H9 (cell line): ENCODE measurements around the gene PRCC. TPM values are rescaled to one million over a fixed set of nuclear protein-coding genes. Genes with fewer than 3 reads are reported as not detected.

Experiments used
- DNase-seq: peaks from one replicate; pipeline ENCODE4 v3.0.0-alpha.2; 2017
- H2AFZ ChIP-seq: one replicate; pipeline ENCODE4 v1.6.1; 2013; ENCODE audit warnings: mild to moderate bottlenecking, low read length, control low read depth, moderate library complexity
- H2AK5ac ChIP-seq: 2 replicates; pipeline ENCODE4 v1.6.1; 2013; ENCODE audit warnings: low read length, control low read depth, mixed read lengths; ENCODE audit not compliant: insufficient read length
- H2BK120ac ChIP-seq: one replicate; pipeline ENCODE4 v1.6.1; 2013; ENCODE audit warnings: low read depth, mild to moderate bottlenecking, low read length, control low read depth, inconsistent platforms; ENCODE audit not compliant: poor library complexity, severe bottlenecking
- H2BK12ac ChIP-seq: 2 replicates; pipeline ENCODE4 v1.6.1; 2013; ENCODE audit warnings: low read length, control low read depth, mixed read lengths, low read depth; ENCODE audit not compliant: insufficient read length
- H2BK15ac ChIP-seq: 2 replicates; pipeline ENCODE4 v1.6.1; 2013; ENCODE audit warnings: low read depth, low read length, control low read depth
- H2BK20ac ChIP-seq: one replicate; pipeline ENCODE4 v1.6.1; 2013; ENCODE audit warnings: low read depth, mild to moderate bottlenecking, low read length, control low read depth, inconsistent platforms; ENCODE audit not compliant: poor library complexity, severe bottlenecking
- H2BK5ac ChIP-seq: 2 replicates; pipeline ENCODE4 v1.6.1; 2013; ENCODE audit warnings: low read length, control low read depth, mixed read lengths; ENCODE audit not compliant: insufficient read length
- H3K14ac ChIP-seq: 2 replicates; pipeline ENCODE4 v1.6.1; 2013; ENCODE audit warnings: low read length, control low read depth; ENCODE audit not compliant: insufficient read depth
- H3K18ac ChIP-seq: 2 replicates; pipeline ENCODE4 v1.6.1; 2013; ENCODE audit warnings: low read depth, mild to moderate bottlenecking, mixed read lengths, low read length, control low read depth; ENCODE audit not compliant: insufficient read length
- H3K23ac ChIP-seq: 2 replicates; pipeline ENCODE4 v1.6.1; 2013; ENCODE audit warnings: low read length, control low read depth, mixed read lengths, low read depth; ENCODE audit not compliant: insufficient read length
- H3K23me2 ChIP-seq: 2 replicates; pipeline ENCODE4 v1.6.1; 2013; ENCODE audit warnings: low read depth, mild to moderate bottlenecking, mixed read lengths, low read length, control low read depth; ENCODE audit not compliant: insufficient read length, poor library complexity, severe bottlenecking
- H3K27ac ChIP-seq: 2 replicates; pipeline ENCODE4 v1.5.1; 2013; ENCODE audit warnings: low read length, control low read depth, mixed read lengths, low read depth; ENCODE audit not compliant: insufficient read length
- H3K27me3 ChIP-seq: 2 replicates; pipeline ENCODE4 v1.6.1; 2013; ENCODE audit warnings: low read length, control low read depth, inconsistent platforms; ENCODE audit not compliant: insufficient read depth
- H3K4ac ChIP-seq: 2 replicates; pipeline ENCODE4 v1.6.1; 2013; ENCODE audit warnings: low read depth, mild to moderate bottlenecking, control low read depth, inconsistent platforms, low read length, moderate library complexity
- H3K4me1 ChIP-seq: 2 replicates; pipeline ENCODE4 v1.6.1; 2013; ENCODE audit warnings: low read length, control low read depth, inconsistent platforms; ENCODE audit not compliant: insufficient read depth
- H3K4me2 ChIP-seq: 2 replicates; pipeline ENCODE4 v1.6.1; 2013; ENCODE audit warnings: low read length, control low read depth, mixed read lengths; ENCODE audit not compliant: insufficient read length, insufficient read depth
- H3K56ac ChIP-seq: 2 replicates; pipeline ENCODE4 v1.6.1; 2013; ENCODE audit warnings: low read depth, mild to moderate bottlenecking, mixed read lengths, low read length, control low read depth; ENCODE audit not compliant: insufficient read length
- H3K79me1 ChIP-seq: 2 replicates; pipeline ENCODE4 v1.6.1; 2013; ENCODE audit warnings: low read depth, mild to moderate bottlenecking, moderate library complexity, low read length, control low read depth, inconsistent platforms; ENCODE audit not compliant: insufficient read depth, poor library complexity, severe bottlenecking
- H3K79me2 ChIP-seq: 2 replicates; pipeline ENCODE4 v1.6.1; 2013; ENCODE audit warnings: low read length, control low read depth, inconsistent platforms; ENCODE audit not compliant: insufficient read depth
- H3K9ac ChIP-seq: 2 replicates; pipeline ENCODE4 v1.6.1; 2013; ENCODE audit warnings: low read length, control low read depth, mixed read lengths; ENCODE audit not compliant: insufficient read length; ENCODE audit errors: extremely low read depth
- H3K9me3 ChIP-seq: one replicate; pipeline ENCODE4 v1.6.1; 2013; ENCODE audit warnings: low read depth, low read length, inconsistent platforms; ENCODE audit not compliant: control insufficient read depth
- H3T11ph ChIP-seq: one replicate; pipeline ENCODE4 v1.6.1; 2013; ENCODE audit warnings: mild to moderate bottlenecking, low read length, control low read depth, inconsistent platforms
- H4K20me1 ChIP-seq: one replicate; pipeline ENCODE4 v1.6.1; 2013; ENCODE audit not compliant: control insufficient read depth, insufficient read length, insufficient read depth
- H4K5ac ChIP-seq: 2 replicates; pipeline ENCODE4 v1.6.1; 2013; ENCODE audit warnings: low read depth, mild to moderate bottlenecking, mixed read lengths, low read length, control low read depth; ENCODE audit not compliant: insufficient read length
- H4K8ac ChIP-seq: replicated peaks from 2 replicates; pipeline ENCODE4 v1.6.1; 2013; ENCODE audit warnings: low read length, control low read depth, mixed read lengths, low read depth; ENCODE audit not compliant: insufficient read length
- H4K91ac ChIP-seq: 2 replicates; pipeline ENCODE4 v1.6.1; 2013; ENCODE audit warnings: low read depth, mild to moderate bottlenecking, moderate library complexity, mixed read lengths, low read length, control low read depth; ENCODE audit not compliant: insufficient read length
- H3K27ac Mint-ChIP-seq, 3 experiments: 2 replicates in 2 of 3; 3 replicates in 1 of 3; pipeline ENCODE4 v1.8.0; 2020 to 2021; ENCODE audit warnings: mixed read lengths in 3 of 3, mild to moderate bottlenecking in 1 of 3, moderate library complexity in 1 of 3
- H3K27me3 Mint-ChIP-seq: 2 replicates; pipeline ENCODE4 v1.8.0; 2021; ENCODE audit warnings: low read depth, mild to moderate bottlenecking, moderate library complexity, mixed read lengths
- H3K36me3 Mint-ChIP-seq, 3 experiments: 2 replicates in 2 of 3; 3 replicates in 1 of 3; pipeline ENCODE4 v1.8.0; 2020 to 2021; ENCODE audit warnings: low read depth in 3 of 3, mixed read lengths in 3 of 3; ENCODE audit not compliant: insufficient read depth in 1 of 3
- H3K4me1 Mint-ChIP-seq, 2 experiments: 2 replicates each; pipeline ENCODE4 v1.8.0; 2020; ENCODE audit warnings: mixed read lengths in 2 of 2
- H3K4me3 Mint-ChIP-seq, 2 experiments: 2 replicates in 1 of 2; 3 replicates in 1 of 2; pipeline ENCODE4 v1.8.0; 2020 to 2021; ENCODE audit warnings: mild to moderate bottlenecking in 2 of 2, mixed read lengths in 2 of 2, moderate library complexity in 1 of 2
- H3K9me3 Mint-ChIP-seq, 2 experiments: 2 replicates in 1 of 2; 3 replicates in 1 of 2; pipeline ENCODE4 v1.8.0; 2020; ENCODE audit warnings: mild to moderate bottlenecking in 2 of 2, mixed read lengths in 2 of 2, moderate library complexity in 1 of 2
- CTCF ChIP-seq: fragments of 200-600 bp; sonication (generic); conservative IDR thresholded peaks from 3 replicates; pipeline ENCODE4 v1.8.0; 2021; ENCODE audit warnings: antibody characterized with exemption, mild to moderate bottlenecking
- WGBS: extraction: QIAGEN DNeasy Blood & Tissue Kit; methylation state at CpG from one replicate; pipeline ENCODE4 v1.1.7; 2013; ENCODE audit warnings: missing lambda C conversion rate, low lambda C conversion rate, mixed read lengths; ENCODE audit not compliant: insufficient read length; ENCODE audit errors: extremely low coverage; 5-methylcytosine and 5-hydroxymethylcytosine counted together
- total RNA-seq: library from RNA; stranded (reverse); gene quantifications from 2 replicates; pipeline ENCODE4 v1.2.1, GENCODE V29; 2021

The PRCC gene
- total RNA-seq, 1 experiment from 2014 or later = 129 TPM

DNA sequence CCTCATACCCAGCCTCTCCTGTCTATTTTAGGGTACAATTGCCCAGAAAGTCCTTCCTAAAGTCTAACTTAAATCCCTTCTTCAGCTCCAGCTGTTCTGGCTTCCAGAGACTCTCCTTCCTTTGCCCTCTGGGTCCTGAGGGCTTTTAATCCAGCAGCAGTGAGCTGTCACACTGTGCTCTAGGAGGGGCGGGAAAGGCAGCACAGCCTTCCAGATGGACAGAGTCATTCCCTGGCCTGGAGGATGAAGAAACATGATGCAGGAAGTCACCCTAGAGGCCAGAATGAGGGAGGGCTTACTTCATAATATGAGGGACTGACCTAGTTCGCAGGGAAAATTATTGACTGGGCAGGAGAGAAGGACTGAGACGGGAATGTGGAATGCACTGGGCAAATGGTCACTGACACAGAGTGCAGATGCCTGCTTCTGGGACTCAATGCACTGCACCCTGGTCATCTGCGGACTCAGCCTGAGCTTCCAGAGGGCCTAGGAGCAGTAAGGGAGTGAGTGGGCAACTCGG, 48.0 kb downstream of the PRCC start:
- no peak overlapping the region for H2BK120ac ChIP-seq
- H3K27ac ChIP-seq = no peak overlapping the region
- no peak overlapping the region for H3T11ph ChIP-seq
- H3K27ac Mint-ChIP-seq = no peak overlapping the region
- H3K79me2 ChIP-seq = no peaks in the 10 kb centered on the region
- H2BK12ac ChIP-seq = no peak overlapping the region
- H2BK20ac ChIP-seq = no peak overlapping the region
- no peak overlapping the region for H3K14ac ChIP-seq
- no peak overlapping the region for H4K8ac ChIP-seq
- no peak overlapping the region for H4K5ac ChIP-seq
- H3K9me3 ChIP-seq = no peaks in the 10 kb centered on the region
- no peak for TF ChIP-seq CTCF
- H3K4me2 ChIP-seq = no peak overlapping the region
- no peaks in the 10 kb centered on the region for H4K20me1 ChIP-seq
- no peaks in the 10 kb centered on the region for H3K79me1 ChIP-seq
- no peak for DNase-seq
- no peak overlapping the region for H2AK5ac ChIP-seq
- no peak overlapping the region for H3K56ac ChIP-seq
- H3K36me3 Mint-ChIP-seq = peaks cover 0 to 7% (median 4%) of the 10 kb centered on the region in 3 experiments; a peak in 3 of 7 replicates
- H2BK5ac ChIP-seq = no peak overlapping the region
- peaks cover 11% of the 10 kb centered on the region; the same call in 1 of the 2 replicates for H3K27me3 ChIP-seq
- H3K23me2 ChIP-seq = peaks cover 5% of the 10 kb centered on the region
- H3K9me3 Mint-ChIP-seq = no peaks in the 10 kb centered on the region; a peak in 1 of 5 replicates
- H3K4ac ChIP-seq = no peak overlapping the region
- no peak overlapping the region for H3K18ac ChIP-seq
- no peak overlapping the region for H4K91ac ChIP-seq
- no peak overlapping the region for H2AFZ ChIP-seq
- H3K27me3 Mint-ChIP-seq = peaks cover 75% of the 10 kb centered on the region
- H3K4me3 Mint-ChIP-seq = peak overlapping the region in 1 of 2 experiments; percentile 48; a peak in 2 of 5 replicates
- no CpG with 5 or more reads among the region's 5 CpGs for WGBS
- H3K23ac ChIP-seq = no peak overlapping the region
- peaks cover 19 to 33% of the 10 kb centered on the region in 2 experiments for H3K4me1 Mint-ChIP-seq
- H3K9ac ChIP-seq = no peak overlapping the region
- no peaks in the 10 kb centered on the region for H3K4me1 ChIP-seq
- no peak overlapping the region; the same call in 1 of the 2 replicates for H2BK15ac ChIP-seq
